ENCODE measurements around the gene DDI2.

The DDI2 gene

GRCh38 chr1:15620902-15621682 is 3.8 kb downstream of the DDI2 start:
- no peaks in the 10 kb centered on the region for H3K36me3 ChIP-seq (ENCODE audit: control insufficient read depth in 2 of 2, insufficient read depth in 1 of 2, low read length in 2 of 2)
- H3K4me3 ChIP-seq (ENCODE audit: low read depth, low read length) = no peak overlapping the region
- H3K4me1 ChIP-seq (ENCODE audit: control insufficient read depth, insufficient read depth, low read length) = peaks cover 14% of the 10 kb centered on the region; the same call in 1 of the 2 replicates
- ChIA-PET POLR2A (interaction anchor here (0.5 kb wide), 1 partner anchor 25 kb away, joined by 4 read pairs; no protein-coding TSS in a partner anchor), CTCF (interaction anchor here (0.6 to 0.7 kb wide), 2 partner anchors 120 to 258 kb away, joined by 3 read pairs; no protein-coding TSS in a partner anchor)
- no peaks in the 10 kb centered on the region for H3K9me3 ChIP-seq (ENCODE audit: control insufficient read depth, insufficient read depth, low read depth, low read length)
- H3K27ac ChIP-seq (ENCODE audit: extremely low read depth, low read depth, low read length) = no peak overlapping the region
- TF ChIP-seq ZNF146 (tag by site-specific recombination; IDR thresholded peaks at IDR 0.05) (0 out of 2 replicates have a peak, but pooled peaks have one; percentile 4), SCRT2 (tag by site-specific recombination; IDR thresholded peaks at IDR 0.05) (0 out of 2 replicates have a peak, but pooled peaks have one; percentile 11), SP2 (tag by site-specific recombination; IDR thresholded peaks at IDR 0.05) (no peak), ZNF280D (tag by site-specific recombination; IDR thresholded peaks at IDR 0.05) (no peak)

- CTCF ChIA-PET = interaction anchor here (0.6 to 1.3 kb wide), 2 partner anchors 42 to 141 kb away, joined by 3 to 4 read pairs; no protein-coding TSS in a partner anchor
- no peak overlapping the region for H3K27ac ChIP-seq (ENCODE audit: extremely low read depth, low read depth, low read length)
- H3K4me3 ChIP-seq (ENCODE audit: low read depth, low read length) = no peak overlapping the region
- H3K9me3 ChIP-seq (ENCODE audit: control insufficient read depth, insufficient read depth, low read depth, low read length) = no peaks in the 10 kb centered on the region
- POLR2A ChIA-PET = interaction anchor here (0.6 kb wide), 1 partner anchor 93 kb away, joined by 3 read pairs; no protein-coding TSS in a partner anchor
- H3K36me3 ChIP-seq (ENCODE audit: control insufficient read depth in 2 of 2, insufficient read depth in 1 of 2, low read length in 2 of 2) = peaks cover 0 to 8% of the 10 kb centered on the region in 2 experiments; a peak in 1 of 3 replicates
- TF ChIP-seq ZNF692 (tag by site-specific recombination; IDR thresholded peaks at IDR 0.05) (no peak), GLIS2 (tag by site-specific recombination; IDR thresholded peaks at IDR 0.05) (no peak), IKZF3 (tag by site-specific recombination; IDR thresholded peaks at IDR 0.05) (no peak), ZFP3 (tag by site-specific recombination; IDR thresholded peaks at IDR 0.05; ENCODE audit: low read depth) (no peak)
- peaks cover 15% of the 10 kb centered on the region for H3K4me1 ChIP-seq (ENCODE audit: control insufficient read depth, insufficient read depth, low read length)
These were observed 4.7 kb downstream of the DDI2 start for GRCh38 chr1:15621975-15622374.

- POLR2A ChIA-PET = interaction anchor here (0.6 to 1.6 kb wide), 4 partner anchors 15 to 154 kb away, joined by 3 to 12 read pairs (median 6); no protein-coding TSS in a partner anchor
- peaks cover 0 to 15% of the 10 kb centered on the region in 2 experiments; a peak in 1 of 3 replicates for H3K36me3 ChIP-seq (ENCODE audit: control insufficient read depth in 2 of 2, insufficient read depth in 1 of 2, low read length in 2 of 2)
- H3K9me3 ChIP-seq (ENCODE audit: control insufficient read depth, insufficient read depth, low read depth, low read length) = no peaks in the 10 kb centered on the region
- TF ChIP-seq ZBTB20 (tag by site-specific recombination; IDR thresholded peaks at IDR 0.05) = peak; percentile 33; the same call in 1 of the 2 replicates
- no peak for TF ChIP-seq ZNF610 (tag by site-specific recombination; IDR thresholded peaks at IDR 0.05; ENCODE audit: borderline replicate concordance)
- peak; percentile 90; the same call in 1 of the 2 replicates for TF ChIP-seq MZF1 (tag by site-specific recombination; IDR thresholded peaks at IDR 0.05; ENCODE audit: borderline replicate concordance)
- TF ChIP-seq ZNF843 (tag by site-specific recombination; IDR thresholded peaks at IDR 0.05) = no peak
- CTCF ChIA-PET = interaction anchor here (0.6 to 1.3 kb wide), 3 partner anchors 42 to 140 kb away, joined by 3 to 4 read pairs (median 3); no protein-coding TSS in a partner anchor
- H3K4me1 ChIP-seq (ENCODE audit: control insufficient read depth, insufficient read depth, low read length) = peaks cover 19% of the 10 kb centered on the region
- no peak overlapping the region for H3K4me3 ChIP-seq (ENCODE audit: low read depth, low read length)
- H3K27ac ChIP-seq (ENCODE audit: extremely low read depth, low read depth, low read length) = no peak overlapping the region
These were observed 5.6 kb downstream of the DDI2 start for GRCh38 chr1:15622712-15623373.
